Measurements from ENCODE around the gene GRAMD2B. TPM values are rescaled to one million over a fixed set of nuclear protein-coding genes. Genes with fewer than 3 reads are reported as not detected.

GRAMD2B gene
- total RNA-seq, 1 experiment from 2014 or later = 7.2 TPM

DNA sequence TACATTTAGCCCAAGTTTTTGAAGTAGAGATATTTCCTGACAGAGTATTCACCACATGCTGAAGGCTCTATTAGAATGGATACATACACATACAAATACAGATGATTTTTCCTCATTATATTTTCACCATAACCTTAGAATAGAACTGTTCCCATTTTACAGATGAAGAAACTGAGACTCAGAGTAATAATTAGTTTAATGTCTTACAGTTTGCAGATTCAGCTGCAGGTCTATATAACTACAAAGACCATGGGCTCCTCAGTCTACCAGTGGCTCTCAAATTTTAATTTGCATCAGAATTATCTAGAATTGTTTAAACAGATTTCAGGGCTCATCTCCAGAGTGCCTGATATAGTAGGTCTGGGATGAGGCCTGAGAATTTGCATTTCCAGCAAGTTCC lies 64.4 kb downstream of the GRAMD2B start:
- RAD21 ChIA-PET (ENCODE audit: low non-redundant PET in 1 of 2, low total read pairs in 2 of 2, uncharacterized antibody in 2 of 2, unreplicated experiment in 2 of 2) = no interaction called here
- no peaks in the 10 kb centered on the region for H3K79me2 ChIP-seq (ENCODE audit: insufficient read depth, low read length)
- POLR2A ChIA-PET = no interaction called here
- H3K9me3 ChIP-seq (ENCODE audit: control insufficient read depth in 1 of 2, insufficient read depth in 1 of 2, low read depth in 1 of 2, low read length in 2 of 2) = no peaks in the 10 kb centered on the region
- TF ChIP-seq RAD21 (IDR thresholded peaks at IDR 0.05; ENCODE audit: low read depth) = no peak
- TF ChIP-seq TCF7L2 (IDR thresholded peaks at IDR 0.05; ENCODE audit: borderline replicate concordance, extremely low read depth, insufficient read depth, insufficient read length) = no peak
- TF ChIP-seq CEBPB (IDR thresholded peaks at IDR 0.05; ENCODE audit: low read depth) = no peak
- TF ChIP-seq SP1 (IDR thresholded peaks at IDR 0.05; ENCODE audit: low read depth) = no peak
- TF ChIP-seq, protein P1, sequence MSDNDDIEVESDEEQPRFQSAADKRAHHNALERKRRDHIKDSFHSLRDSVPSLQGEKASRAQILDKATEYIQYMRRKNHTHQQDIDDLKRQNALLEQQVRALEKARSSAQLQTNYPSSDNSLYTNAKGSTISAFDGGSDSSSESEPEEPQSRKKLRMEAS (IDR thresholded peaks at IDR 0.05) = no peak
- TF ChIP-seq, protein P2, sequence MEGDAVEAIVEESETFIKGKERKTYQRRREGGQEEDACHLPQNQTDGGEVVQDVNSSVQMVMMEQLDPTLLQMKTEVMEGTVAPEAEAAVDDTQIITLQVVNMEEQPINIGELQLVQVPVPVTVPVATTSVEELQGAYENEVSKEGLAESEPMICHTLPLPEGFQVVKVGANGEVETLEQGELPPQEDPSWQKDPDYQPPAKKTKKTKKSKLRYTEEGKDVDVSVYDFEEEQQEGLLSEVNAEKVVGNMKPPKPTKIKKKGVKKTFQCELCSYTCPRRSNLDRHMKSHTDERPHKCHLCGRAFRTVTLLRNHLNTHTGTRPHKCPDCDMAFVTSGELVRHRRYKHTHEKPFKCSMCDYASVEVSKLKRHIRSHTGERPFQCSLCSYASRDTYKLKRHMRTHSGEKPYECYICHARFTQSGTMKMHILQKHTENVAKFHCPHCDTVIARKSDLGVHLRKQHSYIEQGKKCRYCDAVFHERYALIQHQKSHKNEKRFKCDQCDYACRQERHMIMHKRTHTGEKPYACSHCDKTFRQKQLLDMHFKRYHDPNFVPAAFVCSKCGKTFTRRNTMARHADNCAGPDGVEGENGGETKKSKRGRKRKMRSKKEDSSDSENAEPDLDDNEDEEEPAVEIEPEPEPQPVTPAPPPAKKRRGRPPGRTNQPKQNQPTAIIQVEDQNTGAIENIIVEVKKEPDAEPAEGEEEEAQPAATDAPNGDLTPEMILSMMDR (IDR thresholded peaks at IDR 0.05 in 2 of 3, conservative IDR thresholded peaks at IDR 0.05 in 1 of 3; ENCODE audit: borderline replicate concordance in 1 of 3, insufficient read depth in 1 of 3, low read depth in 2 of 3, low read length in 2 of 3) = no peak
- no peak for TF ChIP-seq SIN3A (IDR thresholded peaks at IDR 0.05; ENCODE audit: low read depth)
- no peak for TF ChIP-seq EZH2phosphoT487 (IDR thresholded peaks at IDR 0.05; ENCODE audit: borderline replicate concordance)
- TF ChIP-seq, protein P3, sequence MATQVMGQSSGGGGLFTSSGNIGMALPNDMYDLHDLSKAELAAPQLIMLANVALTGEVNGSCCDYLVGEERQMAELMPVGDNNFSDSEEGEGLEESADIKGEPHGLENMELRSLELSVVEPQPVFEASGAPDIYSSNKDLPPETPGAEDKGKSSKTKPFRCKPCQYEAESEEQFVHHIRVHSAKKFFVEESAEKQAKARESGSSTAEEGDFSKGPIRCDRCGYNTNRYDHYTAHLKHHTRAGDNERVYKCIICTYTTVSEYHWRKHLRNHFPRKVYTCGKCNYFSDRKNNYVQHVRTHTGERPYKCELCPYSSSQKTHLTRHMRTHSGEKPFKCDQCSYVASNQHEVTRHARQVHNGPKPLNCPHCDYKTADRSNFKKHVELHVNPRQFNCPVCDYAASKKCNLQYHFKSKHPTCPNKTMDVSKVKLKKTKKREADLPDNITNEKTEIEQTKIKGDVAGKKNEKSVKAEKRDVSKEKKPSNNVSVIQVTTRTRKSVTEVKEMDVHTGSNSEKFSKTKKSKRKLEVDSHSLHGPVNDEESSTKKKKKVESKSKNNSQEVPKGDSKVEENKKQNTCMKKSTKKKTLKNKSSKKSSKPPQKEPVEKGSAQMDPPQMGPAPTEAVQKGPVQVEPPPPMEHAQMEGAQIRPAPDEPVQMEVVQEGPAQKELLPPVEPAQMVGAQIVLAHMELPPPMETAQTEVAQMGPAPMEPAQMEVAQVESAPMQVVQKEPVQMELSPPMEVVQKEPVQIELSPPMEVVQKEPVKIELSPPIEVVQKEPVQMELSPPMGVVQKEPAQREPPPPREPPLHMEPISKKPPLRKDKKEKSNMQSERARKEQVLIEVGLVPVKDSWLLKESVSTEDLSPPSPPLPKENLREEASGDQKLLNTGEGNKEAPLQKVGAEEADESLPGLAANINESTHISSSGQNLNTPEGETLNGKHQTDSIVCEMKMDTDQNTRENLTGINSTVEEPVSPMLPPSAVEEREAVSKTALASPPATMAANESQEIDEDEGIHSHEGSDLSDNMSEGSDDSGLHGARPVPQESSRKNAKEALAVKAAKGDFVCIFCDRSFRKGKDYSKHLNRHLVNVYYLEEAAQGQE (IDR thresholded peaks at IDR 0.05; ENCODE audit: low read depth) = no peak
- TF ChIP-seq EGR1 (IDR thresholded peaks at IDR 0.05; ENCODE audit: low read depth) = no peak
- no peak for TF ChIP-seq SRF (IDR thresholded peaks at IDR 0.05; ENCODE audit: low read depth)
- no peak for TF ChIP-seq YY1 (IDR thresholded peaks at IDR 0.05; ENCODE audit: extremely low read depth, insufficient replicate concordance, low read depth, low read length)
- no peak for TF ChIP-seq JUND (IDR thresholded peaks at IDR 0.05)
- TF ChIP-seq, protein P4, sequence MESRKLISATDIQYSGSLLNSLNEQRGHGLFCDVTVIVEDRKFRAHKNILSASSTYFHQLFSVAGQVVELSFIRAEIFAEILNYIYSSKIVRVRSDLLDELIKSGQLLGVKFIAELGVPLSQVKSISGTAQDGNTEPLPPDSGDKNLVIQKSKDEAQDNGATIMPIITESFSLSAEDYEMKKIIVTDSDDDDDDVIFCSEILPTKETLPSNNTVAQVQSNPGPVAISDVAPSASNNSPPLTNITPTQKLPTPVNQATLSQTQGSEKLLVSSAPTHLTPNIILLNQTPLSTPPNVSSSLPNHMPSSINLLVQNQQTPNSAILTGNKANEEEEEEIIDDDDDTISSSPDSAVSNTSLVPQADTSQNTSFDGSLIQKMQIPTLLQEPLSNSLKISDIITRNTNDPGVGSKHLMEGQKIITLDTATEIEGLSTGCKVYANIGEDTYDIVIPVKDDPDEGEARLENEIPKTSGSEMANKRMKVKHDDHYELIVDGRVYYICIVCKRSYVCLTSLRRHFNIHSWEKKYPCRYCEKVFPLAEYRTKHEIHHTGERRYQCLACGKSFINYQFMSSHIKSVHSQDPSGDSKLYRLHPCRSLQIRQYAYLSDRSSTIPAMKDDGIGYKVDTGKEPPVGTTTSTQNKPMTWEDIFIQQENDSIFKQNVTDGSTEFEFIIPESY (IDR thresholded peaks at IDR 0.05; ENCODE audit: extremely low read depth, insufficient replicate concordance, low read length) = no peak
- TF ChIP-seq ELF1 (IDR thresholded peaks at IDR 0.05; ENCODE audit: borderline replicate concordance, low read depth) = no peak
- no peak for TF ChIP-seq FOSL1 (IDR thresholded peaks at IDR 0.05; ENCODE audit: low read depth)
- TF ChIP-seq, protein P5, sequence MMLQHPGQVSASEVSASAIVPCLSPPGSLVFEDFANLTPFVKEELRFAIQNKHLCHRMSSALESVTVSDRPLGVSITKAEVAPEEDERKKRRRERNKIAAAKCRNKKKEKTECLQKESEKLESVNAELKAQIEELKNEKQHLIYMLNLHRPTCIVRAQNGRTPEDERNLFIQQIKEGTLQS (IDR thresholded peaks at IDR 0.05) = no peak
- BruUV-seq (replicated peaks) = no TSS peak
- intact Hi-C loops (cut with micrococcal nuclease) = no loop called here
- H3K4me1 ChIP-seq (ENCODE audit: control insufficient read depth in 1 of 2, insufficient read depth in 2 of 2, low read length in 2 of 2) = no peaks in the 10 kb centered on the region
- H3K4me2 ChIP-seq (ENCODE audit: low read length) = no peak overlapping the region
- peaks cover 8 to 18% of the 10 kb centered on the region in 2 experiments; a peak in 3 of 4 replicates for H3K36me3 ChIP-seq (ENCODE audit: control insufficient read depth in 1 of 2, insufficient read depth in 2 of 2, low read length in 2 of 2)
- no peak for DNase-seq (ENCODE audit: low read depth, low spot score)
- ATAC-seq = no peak
- no peak overlapping the region for H3K27ac ChIP-seq (ENCODE audit: low read depth, low read length)
- CTCF ChIA-PET = interaction anchor here (1.3 kb wide), 1 partner anchor 12 kb away, joined by 4 read pairs; no protein-coding TSS in a partner anchor
- H3K9me2 ChIP-seq (ENCODE audit: insufficient read depth) = no peaks in the 10 kb centered on the region
- no peaks in the 10 kb centered on the region for H3K27me3 ChIP-seq (ENCODE audit: insufficient read depth, low read length)
- H3K4me3 ChIP-seq (replicated peaks in 1 of 2; ENCODE audit: low read depth in 1 of 2, low read length in 2 of 2) = no peak overlapping the region
- H4K20me1 ChIP-seq (ENCODE audit: insufficient read depth) = no peaks in the 10 kb centered on the region
- no peak overlapping the region for H3K9ac ChIP-seq (ENCODE audit: low read length)
- H2AFZ ChIP-seq (ENCODE audit: low read depth, low read length, poor library complexity, severe bottlenecking) = no peak overlapping the region
